Astrocyte (in vitro differentiated cells and primary cell): ENCODE measurements around the gene POR.

Source experiments
- CTCF ChIP-seq: IDR thresholded peaks from 2 replicates; pipeline ENCODE4 v1.5.1; 2011; ENCODE audit warnings: low read depth, mild to moderate bottlenecking, inconsistent platforms, low read length, moderate library complexity; ENCODE audit not compliant: insufficient read depth
- EZH2 ChIP-seq: IDR thresholded peaks from 2 replicates; pipeline ENCODE4 v1.6.1; 2012; ENCODE audit warnings: mild to moderate bottlenecking, low read length, inconsistent platforms; ENCODE audit not compliant: insufficient read depth

GRCh38 chr7:75969704-75970498 lies 54.9 kb downstream of the POR start:
- TF ChIP-seq CTCF: no peak
- no peak for TF ChIP-seq EZH2
